HL-60 (cell line): Measurements from ENCODE around the gene ARL6.

Source experiments
- CTCF ChIP-seq: IDR thresholded peaks from one replicate; pipeline ENCODE4 v1.5.1; 2011; ENCODE audit warnings: low read length, control low read depth, inconsistent platforms; ENCODE audit not compliant: insufficient read depth
- POLR2AphosphoS5 ChIP-seq: IDR thresholded peaks from 2 replicates; pipeline ENCODE4 v1.6.1; 2012; ENCODE audit warnings: low read depth

GRCh38 chr3:97804471-97804870 is 39.9 kb downstream of the ARL6 start:
- no peak for TF ChIP-seq CTCF
- no peak for TF ChIP-seq POLR2AphosphoS5
